Thyroid gland (tissue), 4 donors: Measurements from ENCODE around the gene LUZP2. TPM values are rescaled to one million over a fixed set of nuclear protein-coding genes. Genes with fewer than 3 reads are reported as not detected.

ENCODE experiments used
- DNase-seq, 2 donors: peaks; one replicate each; pipeline ENCODE4 v3.0.0-alpha.2; 2019
- H3K27ac ChIP-seq, 3 donors: fragments of 200-600 bp; sonication (generic); 1 replicate in 2 of 3; 2 replicates in 1 of 3; pipeline ENCODE4 v1.5.1; 2016 to 2019; ENCODE audit warnings: mild to moderate bottlenecking in 1 of 3, moderate library complexity in 1 of 3
- H3K27me3 ChIP-seq: fragments of 200-600 bp; sonication (generic); one replicate; pipeline ENCODE4 v1.5.1; 2019
- H3K36me3 ChIP-seq, 2 donors: fragments of 200-600 bp; sonication (generic); one replicate each; pipeline ENCODE4 v1.5.1; 2016 to 2019
- H3K4me1 ChIP-seq, 2 donors: fragments of 200-600 bp; sonication (generic); one replicate each; pipeline ENCODE4 v1.5.1; 2017 to 2019
- H3K4me3 ChIP-seq, 3 donors: fragments of 200-600 bp; sonication (generic); replicated peaks in 1 of 3; 1 replicate in 2 of 3; 2 replicates in 1 of 3; pipeline ENCODE4 v1.5.1; 2016; ENCODE audit warnings: mild to moderate bottlenecking in 1 of 3
- H3K9me3 ChIP-seq: fragments of 200-600 bp; sonication (generic); one replicate; pipeline ENCODE4 v1.5.1; 2017
- CTCF ChIP-seq, 6 experiments: fragments of 200-600 bp in 3 of 6; fragments of 450-650 bp in 3 of 6; sonication (generic) in 3 of 6; IDR thresholded peaks; one replicate each; pipeline ENCODE4 v1.5.1; 2016 to 2019; ENCODE audit warnings: antibody characterized with exemption in 6 of 6, mild to moderate bottlenecking in 2 of 6, inconsistent platforms in 1 of 6, moderate library complexity in 1 of 6
- POLR2A ChIP-seq, 2 donors: fragments of 450-650 bp; IDR thresholded peaks; one replicate each; pipeline ENCODE4 v1.6.1; 2017; ENCODE audit warnings: antibody characterized with exemption in 2 of 2, mild to moderate bottlenecking in 2 of 2, moderate library complexity in 1 of 2
- WGBS, 2 donors: methylation state at CpG; one replicate each; pipeline ENCODE4 v1.1.5; 2017; 5-methylcytosine and 5-hydroxymethylcytosine counted together
- intact Hi-C: fragments of 100-400 bp; cut with DNase I; formaldehyde crosslinking; loops from one replicate; pipeline ENCODE4 v1.15.1; 2023
- total RNA-seq, 4 donors: library from RNA; depleted of rRNA; stranded (reverse); fragments of >200 nt; gene quantifications; one replicate each; pipeline ENCODE4 v1.2.3, GENCODE V29; 2016

Gene LUZP2
- total RNA-seq, 4 donors from 2014 or later: not detected

GRCh38 chr11:24588081-24588480 is 91.2 kb downstream of the LUZP2 start:
- H3K9me3 ChIP-seq: no peaks in the 10 kb centered on the region
- no peak overlapping the region for H3K4me3 ChIP-seq
- peaks cover 0 to 9% of the 10 kb centered on the region in 2 donors for H3K4me1 ChIP-seq
- H3K27me3 ChIP-seq: no peaks in the 10 kb centered on the region
- TF ChIP-seq POLR2A (IDR thresholded peaks at IDR 0.05) (no peak), CTCF (IDR thresholded peaks at IDR 0.05) (no peak)
- intact Hi-C loops: no loop called here
- H3K27ac ChIP-seq: no peak overlapping the region
- no peaks in the 10 kb centered on the region for H3K36me3 ChIP-seq
- 91 to 92% methylated on average over 3 of the region's 3 CpGs for WGBS, 2 donors
- DNase-seq: no peak

GRCh38 chr11:24589064-24589463 is 92.2 kb downstream of the LUZP2 start:
- Histone ChIP-seq H3K4me1 (peaks cover 0 to 9% of the 10 kb centered on the region in 2 donors), H3K9me3 (no peaks in the 10 kb centered on the region), H3K27me3 (no peaks in the 10 kb centered on the region), H3K4me3 (no peak overlapping the region), H3K27ac (no peak overlapping the region), H3K36me3 (no peaks in the 10 kb centered on the region)
- no peak for DNase-seq
- TF ChIP-seq CTCF (IDR thresholded peaks at IDR 0.05): no peak
- TF ChIP-seq POLR2A (IDR thresholded peaks at IDR 0.05): no peak
- 61 to 65% methylated on average over 1 of the region's 1 CpG for WGBS, 2 donors
- intact Hi-C loops: no loop called here

- TF ChIP-seq POLR2A (IDR thresholded peaks at IDR 0.05) (no peak), CTCF (IDR thresholded peaks at IDR 0.05) (no peak)
- WGBS, 2 donors: 82 to 90% methylated on average over 2 of the region's 2 CpGs
- H3K9me3 ChIP-seq: no peaks in the 10 kb centered on the region
These were observed 94.4 kb downstream of the LUZP2 start for GRCh38 chr11:24591283-24591682.

GRCh38 chr11:24592360-24592759 is 95.5 kb downstream of the LUZP2 start:
- DNase-seq: no peak
- Histone ChIP-seq H3K27me3 (no peaks in the 10 kb centered on the region), H3K9me3 (no peaks in the 10 kb centered on the region), H3K4me1 (no peaks in the 10 kb centered on the region), H3K27ac (no peak overlapping the region), H3K36me3 (no peaks in the 10 kb centered on the region), H3K4me3 (no peak overlapping the region)
- TF ChIP-seq CTCF (IDR thresholded peaks at IDR 0.05): no peak
- no peak for TF ChIP-seq POLR2A (IDR thresholded peaks at IDR 0.05)
- intact Hi-C loops: no loop called here
- whole genome bisulfite sequencing, 2 donors: 87 to 89% methylated on average over 2 of the region's 2 CpGs

More at GRCh38 chr11:24591283-24591682, 94.4 kb downstream of the LUZP2 start:
- Histone ChIP-seq H3K36me3 (no peaks in the 10 kb centered on the region), H3K27ac (no peak overlapping the region), H3K27me3 (no peaks in the 10 kb centered on the region), H3K4me3 (no peak overlapping the region), H3K4me1 (no peaks in the 10 kb centered on the region)
- DNase-seq: no peak
- intact Hi-C loops: no loop called here

- TF ChIP-seq CTCF (IDR thresholded peaks at IDR 0.05) (no peak), POLR2A (IDR thresholded peaks at IDR 0.05) (no peak)
- intact Hi-C loops: no loop called here
- Histone ChIP-seq H3K9me3 (no peaks in the 10 kb centered on the region), H3K36me3 (no peaks in the 10 kb centered on the region), H3K4me3 (no peak overlapping the region), H3K4me1 (no peaks in the 10 kb centered on the region), H3K27ac (no peak overlapping the region), H3K27me3 (no peaks in the 10 kb centered on the region)
- DNase-seq: no peak
- WGBS, 2 donors: 75 to 81% methylated on average over 4 of the region's 4 CpGs
These were observed 96.5 kb downstream of the LUZP2 start for GRCh38 chr11:24593332-24593731.
